GM11168 (cell line): ENCODE measurements around the gene FAM90A1.
"Not testable (repeated sequence)": the region's sequence is repeated elsewhere in the genome, so short reads cannot be mapped to it uniquely, and the experiment has no call there.

ENCODE experiments used
- in situ Hi-C: fragments of 300-500 bp; cut with MboI; formaldehyde crosslinking; loops from one replicate; pipeline ENCODE4 v1.12.0; 2022; ENCODE audit warnings: low sequenced_read_pairs; ENCODE audit not compliant: unreplicated experiment

FAM90A1 gene

GRCh38 chr12:8226992-8227731 lies at the start of gene FAM90A1:
Gene FAM90A1, minus strand, starts transcription at chr12:8227618. Its CDS starts 2,786 bp downstream, at chr12:8224832.
- in situ Hi-C loops: loop anchor here (25.0 kb wide), 1 partner anchor 115 kb away; the partner anchor contains the start of gene CLEC4A

- in situ Hi-C loops: loop anchor here (25.0 kb wide), 1 partner anchor 111 kb away; no protein-coding TSS in a partner anchor
Measured at GRCh38 chr12:8276397-8276796, 49.0 kb upstream of the FAM90A1 start.

GRCh38 chr12:8266706-8267105 lies 39.3 kb upstream of the FAM90A1 start:
- in situ Hi-C loops: not testable (repeated sequence)

- in situ Hi-C loops: not testable (repeated sequence)
Measured at GRCh38 chr12:8264236-8264635, 36.8 kb upstream of the FAM90A1 start.

- in situ Hi-C loops: not testable (repeated sequence)
Measured at GRCh38 chr12:8261111-8261554, 33.7 kb upstream of the FAM90A1 start.

DNA sequence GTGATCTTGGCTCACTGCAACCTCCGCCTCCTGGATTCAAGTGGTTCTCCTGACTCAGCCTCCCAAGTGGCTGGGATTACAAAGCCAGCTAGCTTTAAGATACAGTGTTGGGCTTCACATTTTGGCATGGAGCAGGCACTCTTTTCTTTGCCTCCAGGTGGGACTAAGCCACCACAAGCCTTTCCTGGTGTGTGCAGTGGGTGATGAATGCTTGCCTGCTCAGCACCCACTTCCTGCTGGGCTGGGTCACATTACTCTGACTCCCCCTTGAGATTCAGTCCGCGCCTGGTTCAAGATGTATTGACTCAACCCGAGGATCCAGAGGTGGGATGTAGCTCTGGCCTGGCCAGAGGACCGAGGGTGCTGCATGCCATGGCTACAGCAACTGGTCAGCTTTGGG lies 28.9 kb upstream of the FAM90A1 start:
- in situ Hi-C loops: not testable (repeated sequence)

DNA sequence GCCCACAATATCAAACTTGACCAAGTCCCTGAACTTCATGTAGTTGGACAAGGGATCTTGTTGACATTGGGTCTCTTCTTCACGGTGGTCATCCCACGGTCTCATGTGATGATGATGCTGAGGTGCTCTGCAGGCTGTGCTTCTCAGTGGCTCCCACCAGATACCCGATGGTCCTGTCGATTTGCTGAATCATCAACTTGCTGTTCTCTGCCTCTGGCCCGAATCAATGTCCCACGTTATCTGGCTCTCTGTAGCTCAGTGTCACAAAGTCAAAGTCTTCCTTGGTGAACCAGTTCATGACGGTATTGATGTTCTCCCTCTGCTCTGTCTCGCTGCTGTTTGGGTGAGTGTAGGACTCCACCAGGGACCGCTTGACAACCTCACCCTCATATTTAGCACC lies 27.3 kb upstream of the FAM90A1 start:
- in situ Hi-C loops: not testable (repeated sequence)

DNA sequence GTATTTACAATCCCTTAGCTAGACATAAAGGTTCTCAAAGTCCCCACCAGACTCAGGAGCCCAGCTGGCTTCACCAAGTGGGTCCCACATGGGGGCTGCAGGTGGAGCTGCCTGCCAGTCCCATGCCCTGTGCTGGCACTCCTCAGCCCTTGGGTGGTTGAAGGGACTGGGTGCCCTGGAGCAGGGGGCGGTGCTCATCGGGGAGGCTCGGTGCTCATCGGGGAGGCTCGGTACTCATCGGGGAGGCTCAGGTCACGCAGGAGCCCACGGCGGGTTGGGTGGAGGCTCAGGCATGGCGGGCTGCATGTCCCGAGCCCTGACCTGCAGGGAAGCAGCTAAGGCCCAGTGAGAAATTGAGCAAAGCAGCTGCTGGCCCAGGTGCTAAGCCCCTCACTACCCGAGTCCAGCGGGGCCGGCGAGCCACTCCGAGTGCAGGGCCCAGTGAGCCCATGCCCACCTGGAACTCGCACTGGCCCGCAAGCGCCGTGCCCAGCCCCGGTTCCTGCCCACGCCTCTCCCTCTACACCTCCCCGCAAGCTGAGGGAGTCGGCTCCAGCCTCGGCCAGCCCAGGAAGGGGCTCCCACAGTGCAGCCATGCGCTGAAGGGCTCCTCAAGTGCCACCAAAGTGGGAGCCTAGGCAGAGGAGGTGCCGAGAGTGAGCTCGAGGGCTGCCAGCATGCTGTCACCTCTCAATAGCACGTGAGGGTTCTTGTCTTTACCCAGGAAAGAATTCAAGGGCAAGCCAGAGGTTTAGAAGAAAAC lies 24.8 kb upstream of the FAM90A1 start:
- in situ Hi-C loops: not testable (repeated sequence)

- in situ Hi-C loops: not testable (repeated sequence)
Measured at GRCh38 chr12:8251616-8252015, 24.2 kb upstream of the FAM90A1 start.

GRCh38 chr12:8246941-8247535 lies 19.6 kb upstream of the FAM90A1 start:
- in situ Hi-C loops: loop anchor here (25.0 kb wide), 1 partner anchor 135 kb away; the partner anchor contains the start of gene CLEC4A

GRCh38 chr12:8243682-8244161 lies 16.3 kb upstream of the FAM90A1 start:
- in situ Hi-C loops: loop anchor here (25.0 kb wide), 1 partner anchor 131 kb away; the partner anchor contains the start of gene CLEC4A

GRCh38 chr12:8242880-8243681 lies 15.7 kb upstream of the FAM90A1 start:
- in situ Hi-C loops: loop anchor here (25.0 kb wide), 1 partner anchor 131 kb away; the partner anchor contains the start of gene CLEC4A

- in situ Hi-C loops: loop anchor here (25.0 kb wide), 1 partner anchor 130 kb away; the partner anchor contains the start of gene CLEC4A
Measured at GRCh38 chr12:8242622-8242879, 15.1 kb upstream of the FAM90A1 start.

DNA sequence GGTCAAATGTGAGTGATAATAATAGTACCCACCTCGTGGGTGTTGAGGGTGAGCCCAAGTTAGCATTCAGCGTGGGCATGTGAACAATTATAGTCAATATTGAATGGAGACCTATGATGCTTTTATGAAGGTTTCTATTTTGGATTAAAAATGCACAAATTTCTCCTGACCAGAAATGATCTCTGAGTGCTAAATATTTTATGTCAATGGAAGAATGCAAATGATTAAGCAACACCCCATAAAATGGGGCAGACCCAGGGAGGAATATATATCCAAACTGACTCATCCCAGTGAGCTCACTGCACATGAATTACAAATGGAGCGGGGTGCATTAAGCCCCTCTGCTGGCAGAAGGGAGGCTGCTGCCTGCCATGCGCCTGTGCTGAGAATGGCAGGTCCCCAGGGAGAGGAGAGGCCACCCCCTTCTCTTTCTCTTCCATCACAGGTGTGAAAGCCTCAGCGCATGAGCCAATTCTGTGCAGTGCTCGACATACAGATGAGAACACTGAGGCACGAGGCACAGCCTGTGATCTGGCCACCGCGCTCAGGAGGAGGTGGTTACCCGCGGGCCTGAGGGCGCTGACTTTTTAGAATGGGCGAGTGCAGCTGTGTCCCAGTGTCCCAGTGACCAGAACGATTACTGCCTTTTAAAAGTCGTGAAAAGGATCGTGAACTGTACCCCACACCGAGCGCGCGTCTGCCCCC lies 14.7 kb upstream of the FAM90A1 start:
- in situ Hi-C loops: loop anchor here (25.0 kb wide), 1 partner anchor 130 kb away; the partner anchor contains the start of gene CLEC4A

DNA sequence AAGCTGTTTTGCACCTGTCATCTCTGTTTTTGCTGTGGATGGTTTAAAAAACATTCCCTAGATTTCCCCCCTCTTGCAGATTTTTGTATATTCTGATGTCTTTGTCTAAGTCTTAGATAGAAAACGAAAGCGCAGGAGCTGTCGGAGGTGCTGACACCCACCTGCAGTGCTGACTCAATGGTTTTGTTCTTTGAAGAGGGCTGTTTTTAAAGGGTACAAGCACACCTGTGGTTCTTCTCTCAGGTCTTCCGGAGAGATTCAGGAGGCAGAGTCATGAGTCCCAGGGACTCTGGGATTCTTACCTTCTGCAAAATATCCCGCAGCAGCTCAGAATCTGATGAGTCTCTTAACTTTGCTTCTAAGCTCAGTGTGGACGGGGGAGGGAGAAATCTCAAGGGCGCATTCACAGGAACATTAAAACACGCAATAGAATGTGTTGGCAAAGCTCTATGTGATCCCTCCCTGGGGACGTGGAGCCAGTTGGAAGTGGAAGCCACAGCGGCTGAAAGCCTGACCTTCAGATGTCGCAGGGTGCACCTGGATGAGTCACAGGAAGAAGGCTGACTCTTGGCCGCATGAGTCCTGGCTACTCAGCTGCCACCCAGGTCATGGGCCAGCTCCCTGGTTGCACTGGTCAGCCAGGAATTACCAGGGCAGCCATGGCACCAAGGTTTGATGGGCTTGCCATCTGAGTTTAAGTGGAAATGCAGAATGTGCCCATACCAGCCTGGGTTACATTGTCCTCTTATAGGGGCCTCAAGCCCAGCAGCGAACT lies 13.1 kb upstream of the FAM90A1 start:
- in situ Hi-C loops: loop anchor here (25.0 kb wide), 1 partner anchor 128 kb away; the partner anchor contains the start of gene CLEC4A

- in situ Hi-C loops: loop anchor here (25.0 kb wide), 1 partner anchor 125 kb away; the partner anchor contains the start of gene CLEC4A
Measured at GRCh38 chr12:8237031-8237430, 9.6 kb upstream of the FAM90A1 start.

DNA sequence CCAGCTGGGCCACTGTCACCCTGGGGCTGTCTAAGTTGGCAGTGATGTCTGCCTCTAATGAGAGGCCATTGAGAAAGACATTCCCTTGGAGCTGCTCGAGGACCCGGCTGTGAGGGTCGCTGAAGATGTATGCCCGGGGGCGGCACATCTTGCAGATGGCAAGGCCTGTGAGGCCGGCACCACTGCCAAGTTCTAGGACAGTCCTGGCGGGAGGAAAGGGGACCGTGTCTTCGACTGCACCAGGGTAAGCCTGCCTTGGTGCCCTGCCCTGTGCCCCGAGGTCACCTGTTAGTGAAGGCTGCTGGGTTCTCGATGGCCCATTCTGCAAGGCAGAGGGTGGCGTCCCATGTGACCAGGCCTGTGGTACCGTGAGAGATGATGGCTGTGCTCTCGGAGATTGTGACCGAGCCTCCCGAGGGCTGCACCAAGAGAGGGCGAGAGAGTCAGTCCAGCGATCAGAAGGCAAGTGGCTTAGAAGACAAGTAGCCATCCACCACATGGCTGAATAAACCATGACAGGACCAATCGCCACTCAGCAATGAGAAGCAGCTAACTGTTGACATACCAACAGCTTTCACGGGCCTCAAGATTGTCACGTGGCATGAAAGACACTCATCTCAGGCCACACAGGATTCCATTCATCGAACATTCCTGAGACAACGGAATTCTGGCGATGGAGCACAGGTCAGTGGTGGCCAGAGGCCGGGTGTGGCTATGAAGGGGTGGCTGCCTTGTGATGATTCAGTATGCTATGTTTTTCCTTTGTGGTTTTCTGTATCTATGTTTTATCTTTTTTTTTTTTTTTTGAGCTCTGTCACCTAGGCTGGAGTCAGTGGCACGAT lies 8.1 kb upstream of the FAM90A1 start:
- in situ Hi-C loops: loop anchor here (25.0 kb wide), 1 partner anchor 123 kb away; the partner anchor contains the start of gene CLEC4A
